ENCODE measurements around the gene PRIMA1.

GRCh38 chr14:93691042-93691780 lies 97.1 kb downstream of the PRIMA1 start:
- TF ChIP-seq POLR2A (IDR thresholded peaks at IDR 0.05) (no peak), CTCF (IDR thresholded peaks at IDR 0.05) (no peak)

Data from testis (tissue), 2 donors.